Skin of body (tissue), 3 donors: ENCODE data around the gene MEP1B. TPM values are rescaled to one million over a fixed set of nuclear protein-coding genes. Genes with fewer than 3 reads are reported as not detected.

ENCODE experiments used
- DNase-seq: peaks from one replicate; lab custom pipeline; 2025; lab: John Stamatoyannopoulos, UW
- small RNA-seq: library from RNA; depleted of rRNA; stranded (forward); fragments of <200 nt; gene quantifications from one replicate; pipeline ENCODE3, GENCODE V24; 2014; ENCODE audit warnings: low replicate concordance
- total RNA-seq: library from RNA; depleted of rRNA; stranded (reverse); fragments of >200 nt; gene quantifications from one replicate; pipeline ENCODE4 v1.2.3, GENCODE V29; 2014

Gene MEP1B
- total RNA-seq, 1 donor from 2014 or later: not detected

DNA sequence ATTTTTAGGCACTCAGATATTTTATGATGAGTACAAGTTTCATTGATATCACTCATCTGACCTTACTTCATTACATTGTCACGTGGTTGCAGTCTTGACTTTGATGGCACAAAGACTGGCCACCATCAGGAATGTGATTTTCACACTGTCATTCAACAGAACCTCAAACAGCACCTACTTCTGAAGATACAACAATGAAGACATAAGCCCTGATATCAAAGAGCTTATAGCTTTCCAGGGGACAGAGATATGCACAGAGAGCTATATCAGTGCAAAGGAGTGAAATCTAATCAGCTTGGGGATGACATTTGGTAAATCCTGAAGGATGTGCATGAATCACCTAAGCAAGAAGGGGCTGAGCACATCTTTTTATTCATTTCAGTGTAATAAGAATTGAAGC is 72.3 kb downstream of the MEP1B start:
- DNase-seq: no peak

DNA sequence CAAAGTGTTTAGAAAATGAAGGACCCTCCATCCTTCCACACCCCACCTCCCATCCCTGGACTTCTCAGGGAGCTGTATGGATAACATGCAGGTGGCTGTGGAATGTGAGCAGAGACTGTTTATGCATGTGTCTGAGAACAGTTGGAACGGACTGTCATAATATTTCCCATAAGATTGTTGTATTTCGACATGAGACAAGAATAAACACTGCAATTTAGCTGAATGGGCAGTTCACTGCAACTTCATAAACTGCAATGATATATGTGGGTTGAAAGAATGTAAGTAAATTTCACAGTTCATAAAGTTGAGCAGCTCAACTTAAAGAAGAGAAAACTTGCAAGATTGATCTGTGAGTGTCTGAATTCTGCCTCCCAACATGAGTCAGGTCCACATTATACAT is 74.6 kb downstream of the MEP1B start:
- no peak for DNase-seq

DNA sequence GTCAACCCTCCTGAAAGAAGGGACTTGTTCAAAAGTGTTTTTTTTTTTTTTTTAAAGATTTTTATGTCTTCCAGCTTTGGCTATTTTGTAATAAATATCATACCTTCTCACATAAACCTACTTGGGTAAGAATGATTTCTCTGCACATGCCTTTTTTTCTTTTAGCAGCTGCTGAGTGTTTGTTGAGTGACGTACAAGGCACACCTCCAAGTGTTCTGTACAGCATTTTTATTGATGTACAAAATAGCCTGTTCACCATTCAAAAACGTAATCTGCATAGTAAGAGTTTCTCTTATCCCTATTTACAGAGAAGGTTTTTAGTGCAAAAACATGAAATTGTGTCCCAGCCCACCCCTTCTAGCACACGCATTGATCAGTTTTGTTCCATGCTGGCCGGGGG is 77.6 kb downstream of the MEP1B start:
- DNase-seq: no peak

Small RNA genes within 50 kb of the gene (small RNA-seq; reads per million reads assigned to genes)
- gene RF00019 (not detected), gene RNA5SP453 (0.28 reads per million, percentile 26 among the genes with 10 or more reads in this experiment)

Other genes with a start within 250 kb of the MEP1B start
- gene TRAPPC8, start 246.9 kb upstream of the MEP1B start, total RNA-seq: 70.1 TPM
- 8.6 TPM for gene RNF125, start 171.2 kb upstream of the MEP1B start, total RNA-seq
- 26.2 TPM for gene RNF138, start 98.2 kb upstream of the MEP1B start, total RNA-seq